T-helper 17 cell (primary cell): ENCODE measurements around the gene CLDN8. TPM values are rescaled to one million over a fixed set of nuclear protein-coding genes. Genes with fewer than 3 reads are reported as not detected.

Experiments used
- ATAC-seq: fragments of 150-1000 bp; cut with Tn5 transposase; 2 replicates; pipeline ENCODE4 v1.10.0; 2021; ENCODE audit warnings: mild to moderate bottlenecking, moderate library complexity
- DNase-seq, 3 donors: peaks; one replicate each; pipeline versions ENCODE4 v3.0.0 to v3.0.0-alpha.2; 2020 to 2021
- H3K9me3 ChIP-seq: one replicate; pipeline ENCODE4 v1.7.0; 2013; ENCODE audit warnings: low read length, mild to moderate bottlenecking; ENCODE audit not compliant: control insufficient read depth, poor library complexity, severe bottlenecking
- H3K27ac Mint-ChIP-seq: one replicate; pipeline ENCODE4 v1.8.0; 2022; ENCODE audit warnings: mild to moderate bottlenecking, moderate library complexity, mixed read lengths
- H3K27me3 Mint-ChIP-seq: one replicate; pipeline ENCODE4 v1.8.0; 2022; ENCODE audit warnings: mixed read lengths
- H3K36me3 Mint-ChIP-seq: one replicate; pipeline ENCODE4 v1.8.0; 2022; ENCODE audit warnings: low read depth, mixed read lengths
- H3K4me1 Mint-ChIP-seq: one replicate; pipeline ENCODE4 v1.8.0; 2022; ENCODE audit warnings: mild to moderate bottlenecking, mixed read lengths
- H3K4me3 Mint-ChIP-seq: one replicate; pipeline ENCODE4 v1.8.0; 2022; ENCODE audit warnings: mild to moderate bottlenecking, moderate library complexity, mixed read lengths
- total RNA-seq, 4 donors: library from RNA in 2 of 4; stranded (reverse) in 2 of 4; gene quantifications; one replicate each; pipeline ENCODE4 v1.2.3 and lab custom pipeline; 2022 to 2026

The CLDN8 gene
- not detected for total RNA-seq
- total RNA-seq (lab: John Stamatoyannopoulos, UW) = 0 reads per million in 2 donors

DNA sequence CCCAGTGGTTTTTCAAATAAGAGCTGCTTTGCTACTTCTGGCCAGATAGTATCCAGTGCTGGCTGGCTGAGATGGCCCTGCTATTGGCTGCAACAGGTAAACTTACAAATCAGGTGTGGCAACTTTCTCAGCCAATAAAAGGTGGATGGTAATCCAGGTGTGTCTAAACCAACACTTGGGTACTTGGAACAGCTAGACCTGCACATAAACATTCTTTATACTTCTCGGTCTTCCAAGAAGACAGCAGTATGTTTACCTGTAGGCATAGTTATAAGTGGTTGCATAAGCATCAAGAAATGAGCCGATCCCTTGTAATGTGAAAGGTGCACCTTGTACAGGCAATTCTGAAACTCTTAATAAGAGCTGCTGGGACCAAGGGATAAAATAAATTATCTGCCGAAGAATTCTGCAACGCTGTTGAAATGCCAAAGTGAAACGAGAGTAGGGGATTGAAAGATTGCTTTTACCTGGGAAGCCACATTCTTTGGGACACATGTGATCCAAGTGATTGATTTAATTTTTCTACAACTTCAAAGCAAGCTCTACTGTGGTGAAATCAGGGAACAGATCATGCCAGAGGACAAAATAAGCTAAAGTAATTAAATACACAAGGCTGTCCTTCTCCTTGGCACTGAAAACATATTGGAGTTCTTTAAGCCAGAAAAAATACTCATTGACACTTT, at the start of gene CLDN8:
Gene CLDN8, minus strand, starts transcription at position 57 of the 683 bp plus-strand sequence. CDS start 172 bp downstream, outside the sequence.
- Mint-ChIP-seq H3K27me3 (no peaks in the 10 kb centered on the region), H3K27ac (no peak within 1 kb of the TSS), H3K36me3 (no peaks in the 10 kb centered on the region), H3K4me3 (no peak within 1 kb of the TSS), H3K4me1 (no peaks in the 10 kb centered on the region)
- DNase-seq (no peak), ATAC-seq (no peak)
- H3K9me3 ChIP-seq = no peaks in the 10 kb centered on the region

DNA sequence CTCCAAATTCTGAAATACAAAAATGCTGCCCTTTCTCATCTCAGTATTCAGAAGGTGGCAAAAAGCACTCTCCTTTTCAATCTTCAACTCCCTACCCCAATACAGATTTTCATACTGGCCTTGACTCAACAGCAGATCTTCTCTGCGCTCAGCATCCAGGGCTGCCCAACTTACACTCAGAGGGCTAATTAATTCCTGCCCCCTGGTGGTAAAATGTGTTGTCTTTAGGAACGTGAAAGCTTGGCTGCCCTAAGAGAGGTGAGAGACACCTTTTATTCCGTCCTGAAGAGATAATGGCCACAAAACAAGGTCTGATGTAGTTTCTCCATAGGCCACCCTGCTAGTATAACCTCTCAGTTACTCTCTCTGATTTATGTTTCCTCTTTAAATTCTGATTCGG, 41.9 kb upstream of the CLDN8 start:
- ATAC-seq (no peak), DNase-seq (no peak)
- Mint-ChIP-seq H3K27me3 (no peaks in the 10 kb centered on the region), H3K27ac (no peak overlapping the region), H3K4me1 (no peaks in the 10 kb centered on the region), H3K36me3 (no peaks in the 10 kb centered on the region), H3K4me3 (no peak overlapping the region)
- H3K9me3 ChIP-seq = no peaks in the 10 kb centered on the region

DNA sequence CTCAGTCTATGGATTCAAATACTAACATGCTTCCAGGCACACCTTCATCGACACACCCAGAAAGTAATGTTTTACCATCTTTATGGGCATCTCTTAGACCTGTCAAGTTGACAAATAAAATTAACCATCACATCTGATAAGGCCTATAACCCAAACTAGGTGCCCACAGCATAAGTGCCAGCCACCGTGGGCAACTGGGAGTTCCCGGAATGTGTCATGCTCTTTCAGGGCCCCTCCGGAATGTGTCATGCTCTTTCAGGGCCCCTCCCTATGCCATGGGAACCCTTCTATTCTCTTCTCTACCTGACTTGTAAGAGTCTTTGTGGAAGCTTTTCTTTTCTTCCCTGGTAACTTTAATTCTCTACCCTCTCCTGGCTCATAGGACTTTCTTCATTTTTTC, 40.2 kb upstream of the CLDN8 start:
- H3K27ac Mint-ChIP-seq = no peak overlapping the region
- no peaks in the 10 kb centered on the region for H3K4me1 Mint-ChIP-seq
- H3K36me3 Mint-ChIP-seq = no peaks in the 10 kb centered on the region
- no peaks in the 10 kb centered on the region for H3K9me3 ChIP-seq
- DNase-seq (no peak), ATAC-seq (no peak)
- H3K4me3 Mint-ChIP-seq = no peak overlapping the region
- H3K27me3 Mint-ChIP-seq = no peaks in the 10 kb centered on the region

DNA sequence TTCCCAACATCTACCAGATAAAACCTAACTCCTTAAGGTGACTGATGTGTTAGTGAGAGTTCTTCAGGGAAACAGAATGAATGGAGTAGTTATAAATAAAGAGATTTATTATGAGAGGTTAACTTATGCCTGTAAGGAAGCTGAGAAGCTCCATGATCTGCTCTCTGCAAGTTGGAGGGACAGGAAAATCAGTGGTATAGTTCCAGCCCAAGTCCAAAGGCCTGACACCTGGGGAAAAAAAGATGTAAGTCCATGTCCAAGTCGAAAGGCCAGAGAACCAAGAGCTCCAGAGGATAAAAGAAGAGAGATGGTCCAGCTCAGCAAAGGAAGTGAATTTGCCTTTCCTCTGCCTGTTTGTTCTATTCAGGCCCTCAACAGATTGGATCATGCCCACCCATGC, 39.8 kb upstream of the CLDN8 start:
- no peaks in the 10 kb centered on the region for H3K9me3 ChIP-seq
- H3K36me3 Mint-ChIP-seq = no peaks in the 10 kb centered on the region
- H3K4me1 Mint-ChIP-seq = no peaks in the 10 kb centered on the region
- H3K4me3 Mint-ChIP-seq = no peak overlapping the region
- H3K27ac Mint-ChIP-seq = no peak overlapping the region
- no peaks in the 10 kb centered on the region for H3K27me3 Mint-ChIP-seq
- ATAC-seq = no peak
- no peak for DNase-seq

DNA sequence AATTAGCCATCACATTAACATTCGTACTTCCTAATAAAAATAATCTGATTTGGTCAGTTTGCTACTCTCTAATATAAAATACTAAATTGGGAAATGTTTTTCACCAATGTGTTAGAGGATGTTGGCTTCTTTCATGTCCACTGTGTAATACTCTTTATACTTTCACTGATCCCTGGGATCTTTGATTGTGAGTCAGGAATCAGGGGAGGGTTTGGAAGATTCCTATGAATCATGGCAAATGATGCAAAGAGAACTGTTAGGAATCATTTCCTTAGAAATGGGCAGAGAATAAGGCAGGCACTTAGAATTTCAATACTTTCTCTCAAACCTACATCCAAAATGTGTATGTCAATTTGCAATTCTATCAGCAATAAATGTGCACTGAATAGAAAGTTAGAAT, 35.9 kb upstream of the CLDN8 start:
- Mint-ChIP-seq H3K4me1 (no peaks in the 10 kb centered on the region), H3K27ac (no peak overlapping the region), H3K27me3 (peaks cover 4% of the 10 kb centered on the region), H3K36me3 (no peaks in the 10 kb centered on the region), H3K4me3 (no peak overlapping the region)
- ATAC-seq (no peak), DNase-seq (no peak)
- no peaks in the 10 kb centered on the region for H3K9me3 ChIP-seq

DNA sequence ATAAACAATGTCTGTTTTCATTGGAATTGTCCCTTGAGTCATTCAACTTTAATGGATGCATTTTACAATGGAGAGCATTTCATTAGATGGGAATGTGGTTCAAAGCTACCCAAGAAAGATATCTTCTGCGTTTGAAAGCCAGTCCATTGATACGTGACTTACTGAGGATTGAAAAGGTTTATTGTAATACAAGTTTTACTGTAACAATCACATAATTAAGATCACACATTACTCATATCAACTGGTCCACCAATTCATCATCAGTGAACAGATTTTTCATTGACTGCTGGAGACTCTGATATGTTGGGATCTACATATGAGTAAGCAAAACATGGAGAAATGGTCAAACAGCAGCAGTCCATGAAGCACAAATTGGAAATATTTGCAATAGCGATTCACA, 34.0 kb upstream of the CLDN8 start:
- H3K4me1 Mint-ChIP-seq = no peaks in the 10 kb centered on the region
- H3K27me3 Mint-ChIP-seq = peaks cover 4% of the 10 kb centered on the region
- no peaks in the 10 kb centered on the region for H3K9me3 ChIP-seq
- no peak for DNase-seq
- no peak for ATAC-seq
- H3K27ac Mint-ChIP-seq = no peak overlapping the region
- H3K4me3 Mint-ChIP-seq = no peak overlapping the region
- H3K36me3 Mint-ChIP-seq = no peaks in the 10 kb centered on the region

DNA sequence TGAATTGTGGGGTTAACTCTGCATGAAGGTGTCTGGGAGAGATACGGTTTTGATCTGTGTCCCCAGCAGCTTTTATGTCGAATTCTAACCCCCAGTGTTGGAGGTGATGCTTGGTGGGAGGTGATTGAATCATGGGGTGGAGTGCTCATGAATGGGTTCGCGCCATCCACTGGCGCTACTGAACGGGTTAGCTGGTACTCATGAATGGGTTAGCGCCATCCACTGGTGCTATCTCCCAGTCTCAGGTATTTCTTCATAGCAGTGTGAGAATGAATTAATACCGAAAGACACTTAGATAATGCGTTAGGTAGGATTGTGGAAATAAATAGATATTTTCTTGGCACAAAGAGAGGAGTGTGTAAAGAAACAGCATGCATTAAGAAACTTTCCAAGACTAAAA, 32.9 kb upstream of the CLDN8 start:
- ATAC-seq = no peak
- Mint-ChIP-seq H3K27me3 (peaks cover 12% of the 10 kb centered on the region), H3K36me3 (no peaks in the 10 kb centered on the region), H3K4me1 (no peaks in the 10 kb centered on the region), H3K4me3 (no peak overlapping the region), H3K27ac (no peak overlapping the region)
- H3K9me3 ChIP-seq = no peaks in the 10 kb centered on the region
- DNase-seq = no peak

DNA sequence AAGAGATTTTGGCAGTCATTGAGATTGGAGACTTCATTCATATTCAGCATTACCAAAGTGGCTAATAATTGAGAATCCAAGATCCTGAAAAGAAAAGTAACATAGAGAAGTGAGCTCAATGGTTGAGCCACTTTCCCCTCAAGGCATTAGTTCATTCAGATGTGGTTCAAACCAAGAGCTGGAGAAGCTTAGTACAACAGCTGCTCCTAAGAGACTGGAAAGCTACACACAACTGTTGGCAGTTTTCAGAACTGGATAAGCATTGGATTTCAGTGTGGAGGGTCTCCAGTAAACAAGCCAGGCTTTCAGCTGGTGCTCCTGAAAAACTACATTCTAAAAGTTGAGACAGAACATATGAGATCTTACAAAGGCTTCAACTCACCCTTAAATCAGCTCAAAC, 29.2 kb upstream of the CLDN8 start:
- H3K4me1 Mint-ChIP-seq = no peaks in the 10 kb centered on the region
- ATAC-seq = no peak
- H3K4me3 Mint-ChIP-seq = no peak overlapping the region
- no peaks in the 10 kb centered on the region for H3K9me3 ChIP-seq
- no peaks in the 10 kb centered on the region for H3K36me3 Mint-ChIP-seq
- H3K27ac Mint-ChIP-seq = no peak overlapping the region
- no peak for DNase-seq
- peaks cover 22% of the 10 kb centered on the region for H3K27me3 Mint-ChIP-seq

DNA sequence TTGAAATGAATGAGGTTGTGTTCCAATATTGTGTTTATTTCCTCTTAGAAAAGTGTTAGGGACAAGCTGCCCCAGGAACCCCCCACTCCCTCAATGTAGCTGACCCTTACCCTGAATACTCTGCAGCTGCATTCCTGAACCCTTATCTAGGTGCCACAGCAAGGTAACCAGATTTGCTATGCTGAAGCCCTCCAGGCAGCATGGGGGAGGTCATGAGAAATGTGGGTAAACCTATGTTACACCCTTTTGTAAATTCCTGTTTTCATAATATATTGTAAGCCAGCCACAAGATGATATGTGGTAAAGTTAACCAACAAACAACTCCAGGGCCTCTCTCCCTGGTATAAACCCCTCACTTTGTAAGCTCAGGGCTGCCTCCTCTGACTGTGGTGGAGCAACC, 27.8 kb upstream of the CLDN8 start:
- H3K27me3 Mint-ChIP-seq = peaks cover 19% of the 10 kb centered on the region
- H3K36me3 Mint-ChIP-seq = no peaks in the 10 kb centered on the region
- no peak overlapping the region for H3K27ac Mint-ChIP-seq
- DNase-seq = no peak
- H3K9me3 ChIP-seq = no peaks in the 10 kb centered on the region
- no peak overlapping the region for H3K4me3 Mint-ChIP-seq
- ATAC-seq = no peak
- no peaks in the 10 kb centered on the region for H3K4me1 Mint-ChIP-seq

DNA sequence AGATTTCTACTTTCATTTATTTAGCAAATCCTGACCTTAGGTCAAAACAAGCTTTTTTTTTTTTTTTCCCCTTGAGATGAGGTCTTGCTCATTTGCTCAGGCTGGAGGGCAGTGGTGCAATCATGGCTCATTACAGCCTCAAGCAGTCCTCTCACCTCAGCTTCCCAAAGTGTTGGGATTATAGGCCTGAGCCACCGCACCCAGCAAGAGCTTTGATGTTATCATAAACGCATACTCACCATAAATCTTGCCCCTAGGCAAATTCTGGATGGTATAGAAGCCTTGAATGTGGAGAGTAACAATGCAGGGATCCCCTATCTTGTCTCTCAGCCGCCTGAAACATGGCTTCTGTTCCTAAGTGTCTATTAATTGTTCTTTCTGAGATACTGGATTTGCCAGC, 24.8 kb upstream of the CLDN8 start:
- DNase-seq (no peak), ATAC-seq (no peak)
- no peaks in the 10 kb centered on the region for H3K9me3 ChIP-seq
- Mint-ChIP-seq H3K27me3 (peaks cover 17% of the 10 kb centered on the region), H3K4me1 (no peaks in the 10 kb centered on the region), H3K36me3 (no peaks in the 10 kb centered on the region), H3K27ac (no peak overlapping the region), H3K4me3 (no peak overlapping the region)

DNA sequence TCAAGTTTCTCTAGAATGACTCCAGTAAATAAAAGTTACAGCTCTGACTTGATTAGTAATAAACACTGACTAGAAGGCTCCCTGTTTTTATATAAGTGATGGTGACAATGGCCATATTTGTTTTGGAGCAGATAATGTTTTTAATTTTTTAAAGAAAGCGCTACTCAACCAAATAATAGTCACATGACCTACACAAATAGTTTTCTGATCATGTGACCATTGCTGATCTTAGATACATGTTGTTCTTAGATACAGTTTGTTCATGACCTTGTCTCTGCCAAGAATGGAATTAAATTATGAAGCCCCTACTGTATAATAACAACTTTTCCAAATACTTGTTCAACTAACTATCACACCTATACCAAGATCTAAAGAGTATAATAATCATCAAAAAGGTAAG, 22.3 kb upstream of the CLDN8 start:
- H3K27me3 Mint-ChIP-seq = peaks cover 8% of the 10 kb centered on the region
- H3K36me3 Mint-ChIP-seq = no peaks in the 10 kb centered on the region
- DNase-seq = no peak
- no peak for ATAC-seq
- H3K27ac Mint-ChIP-seq = no peak overlapping the region
- H3K9me3 ChIP-seq = no peaks in the 10 kb centered on the region
- no peak overlapping the region for H3K4me3 Mint-ChIP-seq
- no peaks in the 10 kb centered on the region for H3K4me1 Mint-ChIP-seq

DNA sequence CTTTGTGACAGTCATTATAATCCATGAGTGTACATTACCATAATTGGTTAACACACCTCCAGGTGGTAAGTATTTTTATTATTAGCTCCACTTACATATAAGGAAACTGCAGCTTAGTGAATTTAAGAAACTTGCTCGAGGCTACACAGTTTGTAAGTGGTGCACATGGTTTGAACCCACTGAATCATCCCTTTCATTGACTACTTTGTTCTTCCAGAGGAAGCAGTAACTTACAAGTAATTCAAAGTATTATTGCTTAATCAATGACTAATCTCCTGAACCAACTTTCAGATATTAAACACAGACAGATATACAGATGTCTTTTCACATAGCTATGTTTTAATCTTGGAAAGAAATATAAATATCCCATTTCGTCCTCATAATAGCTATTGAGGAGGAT, 18.7 kb upstream of the CLDN8 start:
- H3K27me3 Mint-ChIP-seq = no peaks in the 10 kb centered on the region
- no peak overlapping the region for H3K27ac Mint-ChIP-seq
- H3K4me1 Mint-ChIP-seq = no peaks in the 10 kb centered on the region
- DNase-seq = no peak
- H3K4me3 Mint-ChIP-seq = no peak overlapping the region
- H3K36me3 Mint-ChIP-seq = no peaks in the 10 kb centered on the region
- no peaks in the 10 kb centered on the region for H3K9me3 ChIP-seq
- no peak for ATAC-seq

DNA sequence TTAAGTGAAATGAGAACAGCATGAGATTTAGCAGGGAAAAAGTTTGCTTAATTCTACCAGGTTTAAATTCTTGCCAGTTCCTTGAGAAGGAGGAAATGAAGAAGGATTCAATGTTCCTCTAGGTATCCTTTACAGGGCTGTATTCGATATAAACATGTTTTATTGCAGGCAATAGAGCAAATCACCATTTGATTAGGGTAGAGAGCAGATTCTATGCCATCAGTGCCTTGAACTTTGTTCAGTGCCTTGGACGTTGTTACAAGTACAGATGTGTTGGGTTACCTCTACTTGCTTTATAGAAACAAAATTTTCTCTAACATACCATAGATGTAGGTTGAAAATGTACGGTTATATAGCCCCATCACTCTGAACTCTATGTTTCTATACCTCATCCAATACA, 18.2 kb upstream of the CLDN8 start:
- H3K9me3 ChIP-seq = no peaks in the 10 kb centered on the region
- H3K36me3 Mint-ChIP-seq = no peaks in the 10 kb centered on the region
- DNase-seq (no peak), ATAC-seq (no peak)
- no peak overlapping the region for H3K27ac Mint-ChIP-seq
- H3K4me3 Mint-ChIP-seq = no peak overlapping the region
- H3K27me3 Mint-ChIP-seq = no peaks in the 10 kb centered on the region
- no peaks in the 10 kb centered on the region for H3K4me1 Mint-ChIP-seq

DNA sequence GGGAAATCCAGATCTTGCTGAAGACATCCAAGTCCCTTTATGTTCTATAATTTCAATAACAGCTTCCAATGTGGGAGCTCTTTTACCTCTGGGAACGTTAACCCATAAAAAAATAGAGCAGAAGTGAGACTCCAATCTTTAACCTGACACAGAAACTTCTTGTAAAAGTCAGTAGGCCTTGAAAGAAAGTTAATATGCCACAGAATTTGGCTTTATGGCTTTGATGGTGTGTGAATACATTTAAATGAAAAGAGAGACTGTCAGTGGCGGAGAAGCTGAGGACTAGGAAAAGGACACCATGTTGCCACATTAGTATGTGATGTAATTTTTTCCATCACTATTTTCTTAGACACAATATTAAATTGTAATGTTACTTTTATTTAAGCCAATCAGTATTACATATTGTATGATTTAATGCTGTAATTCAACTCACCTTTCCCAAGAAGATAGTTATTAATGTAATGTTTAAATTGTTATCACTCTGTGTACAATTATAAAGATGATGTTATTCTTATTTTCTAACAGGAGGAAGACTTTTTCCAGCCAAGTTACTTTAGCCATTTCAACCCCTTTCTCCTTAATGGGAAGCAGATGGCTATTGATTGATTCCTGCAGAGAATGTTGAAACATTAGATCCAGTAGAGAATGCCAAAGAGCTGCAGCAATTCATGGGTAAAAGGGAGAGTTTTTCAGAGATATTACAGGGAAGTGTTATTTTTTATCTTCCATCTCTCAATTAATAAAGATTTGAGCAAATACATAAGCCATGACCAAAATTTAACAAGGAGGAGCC, 17.5 kb upstream of the CLDN8 start:
- no peaks in the 10 kb centered on the region for H3K36me3 Mint-ChIP-seq
- no peak for ATAC-seq
- no peaks in the 10 kb centered on the region for H3K4me1 Mint-ChIP-seq
- no peak overlapping the region for H3K4me3 Mint-ChIP-seq
- DNase-seq = no peak
- no peaks in the 10 kb centered on the region for H3K27me3 Mint-ChIP-seq
- no peaks in the 10 kb centered on the region for H3K9me3 ChIP-seq
- no peak overlapping the region for H3K27ac Mint-ChIP-seq
